Measurements from ENCODE around the gene MARCKSL1.

Gene MARCKSL1

DNA sequence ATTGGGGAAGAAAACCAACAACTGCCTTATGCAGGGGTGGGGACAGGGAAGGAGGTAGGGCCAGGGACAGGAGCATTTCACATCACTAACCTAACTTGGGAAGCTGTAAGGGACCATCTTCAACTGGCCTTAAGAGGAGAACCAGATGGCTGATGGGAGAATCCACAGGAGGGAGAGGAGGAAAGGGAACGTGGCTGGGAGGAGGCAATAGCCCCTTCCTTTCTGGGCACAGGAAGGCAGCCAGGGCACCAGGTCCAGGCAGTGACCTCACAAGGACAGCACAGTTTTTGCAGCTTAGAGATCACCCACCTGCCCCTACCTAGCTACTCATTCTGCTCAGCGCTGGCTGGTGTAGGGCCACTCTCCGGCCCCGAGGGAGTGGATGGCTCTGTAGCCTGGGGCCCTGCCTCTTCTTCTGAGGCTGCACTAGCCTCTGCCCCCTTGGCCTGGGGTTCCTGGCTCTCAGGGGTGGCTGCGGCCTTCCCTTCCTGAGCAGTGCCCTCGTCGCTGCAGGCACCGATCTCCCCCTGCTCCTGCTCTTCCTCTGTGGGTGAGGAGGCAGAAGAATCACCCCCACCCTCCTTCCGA is 1.7 kb downstream of the MARCKSL1 start:
- Histone ChIP-seq H3K9me3 (ENCODE audit: control extremely low read depth in 1 of 5, control insufficient read depth in 4 of 5, insufficient read depth in 2 of 5, low read depth in 1 of 5, low read length in 4 of 5) (no peaks in the 10 kb centered on the region), H3K27ac (ENCODE audit: insufficient read depth in 1 of 2, low read depth in 1 of 2, low read length in 2 of 2, poor library complexity in 1 of 2, severe bottlenecking in 2 of 2) (no peak overlapping the region), H3K4me3 (ENCODE audit: control insufficient read depth in 1 of 7, extremely low read depth in 1 of 7, insufficient read depth in 4 of 7, low read depth in 2 of 7, low read length in 6 of 7) (peak overlapping the region in 6 of 7 experiments; percentile 51 to 80 (median 66)), H3K36me3 (ENCODE audit: control insufficient read depth in 4 of 4, insufficient read depth in 4 of 4, low read length in 3 of 4) (peaks cover 9 to 46% (median 35%) of the 10 kb centered on the region in 4 experiments), H3K4me1 (ENCODE audit: control extremely low read depth in 1 of 4, control insufficient read depth in 4 of 4, insufficient read depth in 4 of 4, low read length in 3 of 4) (peaks cover 0 to 48% (median 45%) of the 10 kb centered on the region in 4 experiments), H3K27me3 (replicated peaks in 2 of 5; ENCODE audit: control insufficient read depth in 4 of 5, insufficient read depth in 5 of 5, low read length in 4 of 5) (peaks cover 0 to 3% (median 0%) of the 10 kb centered on the region in 5 experiments)
- DNase-seq, result no peak
- POLR2A ChIA-PET, result interaction anchor here (1.3 to 3.6 kb wide), 3 partner anchors 12 to 38 kb away, joined by 7 to 27 read pairs (median 13); partner anchors contain the start of genes FAM229A and TSSK3
- CTCF ChIA-PET, result interaction anchor here (1.7 to 2.2 kb wide), 2 partner anchors 38 to 118 kb away, joined by 3 to 16 read pairs; no protein-coding TSS in a partner anchor
- 62% methylated on average over 5 of the region's 9 CpGs for WGBS (ENCODE audit: insufficient coverage)

DNA sequence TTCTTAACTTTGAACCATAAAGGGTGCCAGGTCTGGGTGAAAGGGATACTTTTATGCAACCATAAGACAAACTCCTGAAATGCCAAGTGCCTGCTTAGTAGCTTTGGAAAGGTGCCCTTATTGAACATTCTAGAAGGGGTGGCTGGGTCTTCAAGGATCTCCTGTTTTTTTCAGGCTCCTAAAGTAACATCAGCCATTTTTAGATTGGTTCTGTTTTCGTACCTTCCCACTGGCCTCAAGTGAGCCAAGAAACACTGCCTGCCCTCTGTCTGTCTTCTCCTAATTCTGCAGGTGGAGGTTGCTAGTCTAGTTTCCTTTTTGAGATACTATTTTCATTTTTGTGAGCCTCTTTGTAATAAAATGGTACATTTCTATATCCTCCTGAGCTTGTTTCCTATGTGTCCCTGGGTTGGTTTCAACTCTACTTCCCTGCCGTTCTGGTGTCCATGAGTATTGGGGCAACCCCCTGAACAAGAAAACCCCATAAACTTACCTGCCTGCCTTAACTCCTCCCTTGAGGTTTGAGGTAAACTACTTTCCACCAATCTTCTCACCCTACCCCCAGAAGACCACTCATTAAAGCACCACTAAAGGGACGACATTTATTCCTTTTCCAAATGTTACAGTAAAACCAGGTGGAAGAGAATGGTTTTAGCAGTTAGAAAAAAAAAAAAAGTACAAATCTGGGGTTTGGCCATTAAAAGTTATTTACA is 2.6 kb downstream of the MARCKSL1 start:
- DNase-seq, result no peak
- Histone ChIP-seq H3K9me3 (ENCODE audit: control extremely low read depth in 1 of 5, control insufficient read depth in 4 of 5, insufficient read depth in 2 of 5, low read depth in 1 of 5, low read length in 4 of 5) (no peaks in the 10 kb centered on the region), H3K27ac (ENCODE audit: insufficient read depth in 1 of 2, low read depth in 1 of 2, low read length in 2 of 2, poor library complexity in 1 of 2, severe bottlenecking in 2 of 2) (no peak overlapping the region), H3K36me3 (ENCODE audit: control insufficient read depth in 4 of 4, insufficient read depth in 4 of 4, low read length in 3 of 4) (peaks cover 12 to 55% (median 43%) of the 10 kb centered on the region in 4 experiments), H3K4me3 (ENCODE audit: control insufficient read depth in 1 of 7, extremely low read depth in 1 of 7, insufficient read depth in 4 of 7, low read depth in 2 of 7, low read length in 6 of 7) (no peak overlapping the region), H3K27me3 (replicated peaks in 2 of 5; ENCODE audit: control insufficient read depth in 4 of 5, insufficient read depth in 5 of 5, low read length in 4 of 5) (peaks cover 0 to 3% (median 0%) of the 10 kb centered on the region in 5 experiments), H3K4me1 (ENCODE audit: control extremely low read depth in 1 of 4, control insufficient read depth in 4 of 4, insufficient read depth in 4 of 4, low read length in 3 of 4) (peaks cover 0 to 39% (median 36%) of the 10 kb centered on the region in 4 experiments)
- ChIA-PET CTCF (interaction anchor here (1.3 to 2.2 kb wide), 4 partner anchors 10 to 117 kb away, joined by 3 to 16 read pairs (median 6); no protein-coding TSS in a partner anchor), POLR2A (no interaction called here)
- 83% methylated on average over 1 of the region's 3 CpGs for WGBS (ENCODE audit: insufficient coverage)

DNA sequence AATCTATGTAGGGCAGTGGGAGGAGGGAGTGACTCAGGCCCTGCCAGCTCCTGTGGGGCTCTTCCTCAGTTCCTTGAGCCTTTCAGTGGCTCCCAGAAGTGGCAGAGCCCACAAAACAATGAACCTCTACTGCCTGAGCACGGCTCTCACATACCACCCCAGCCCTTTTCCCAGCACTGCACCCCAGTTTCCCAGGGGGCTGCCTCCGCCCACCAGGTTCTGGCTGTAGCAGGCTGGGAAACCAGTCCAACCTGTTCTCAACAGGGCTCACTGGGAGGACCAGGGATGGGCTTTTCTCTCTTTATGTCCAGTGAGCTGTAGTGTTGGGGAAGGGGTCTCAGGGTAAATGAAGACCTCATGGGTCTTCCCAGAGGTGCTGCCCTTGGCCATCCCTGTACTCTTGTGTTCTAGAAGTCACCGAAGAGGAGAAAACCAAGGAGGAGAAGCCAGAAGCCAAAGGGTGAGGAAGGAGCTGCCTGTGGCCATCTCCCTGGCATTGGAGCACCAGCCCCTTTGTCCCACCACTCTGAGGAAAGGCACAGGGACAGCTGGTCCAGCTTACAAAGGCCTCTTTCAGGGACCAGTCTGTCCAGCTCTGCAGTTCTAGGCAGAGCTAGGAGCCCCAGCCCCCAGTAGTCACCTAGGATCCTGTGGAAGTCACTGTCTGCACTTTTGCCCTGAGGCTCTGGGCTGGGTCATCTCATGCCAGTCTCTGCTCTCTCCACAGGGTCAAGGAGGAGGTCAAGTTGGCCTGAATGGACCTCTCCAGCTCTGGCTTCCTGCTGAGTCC is 3.5 kb downstream of the MARCKSL1 start:
- 100% methylated on average over 1 of the region's 3 CpGs for WGBS (ENCODE audit: insufficient coverage)
- DNase-seq, result no peak
- POLR2A ChIA-PET, result interaction anchor here (1.6 kb wide), 1 partner anchor 11 kb away, joined by 3 read pairs; no protein-coding TSS in a partner anchor
- H3K9me3 ChIP-seq (ENCODE audit: control extremely low read depth in 1 of 5, control insufficient read depth in 4 of 5, insufficient read depth in 2 of 5, low read depth in 1 of 5, low read length in 4 of 5), result no peaks in the 10 kb centered on the region
- H3K4me3 ChIP-seq (ENCODE audit: control insufficient read depth in 1 of 7, extremely low read depth in 1 of 7, insufficient read depth in 4 of 7, low read depth in 2 of 7, low read length in 6 of 7), result no peak overlapping the region
- peaks cover 0 to 30% (median 27%) of the 10 kb centered on the region in 4 experiments for H3K4me1 ChIP-seq (ENCODE audit: control extremely low read depth in 1 of 4, control insufficient read depth in 4 of 4, insufficient read depth in 4 of 4, low read length in 3 of 4)
- no peak overlapping the region for H3K27ac ChIP-seq (ENCODE audit: insufficient read depth in 1 of 2, low read depth in 1 of 2, low read length in 2 of 2, poor library complexity in 1 of 2, severe bottlenecking in 2 of 2)
- H3K36me3 ChIP-seq (ENCODE audit: control insufficient read depth in 4 of 4, insufficient read depth in 4 of 4, low read length in 3 of 4), result peaks cover 18 to 65% (median 51%) of the 10 kb centered on the region in 4 experiments
- peaks cover 0 to 3% (median 0%) of the 10 kb centered on the region in 5 experiments for H3K27me3 ChIP-seq (replicated peaks in 2 of 5; ENCODE audit: control insufficient read depth in 4 of 5, insufficient read depth in 5 of 5, low read length in 4 of 5)
- CTCF ChIA-PET, result interaction anchor here (0.8 to 2.2 kb wide), 8 partner anchors 9 to 117 kb away, joined by 3 to 16 read pairs (median 4); no protein-coding TSS in a partner anchor

DNA sequence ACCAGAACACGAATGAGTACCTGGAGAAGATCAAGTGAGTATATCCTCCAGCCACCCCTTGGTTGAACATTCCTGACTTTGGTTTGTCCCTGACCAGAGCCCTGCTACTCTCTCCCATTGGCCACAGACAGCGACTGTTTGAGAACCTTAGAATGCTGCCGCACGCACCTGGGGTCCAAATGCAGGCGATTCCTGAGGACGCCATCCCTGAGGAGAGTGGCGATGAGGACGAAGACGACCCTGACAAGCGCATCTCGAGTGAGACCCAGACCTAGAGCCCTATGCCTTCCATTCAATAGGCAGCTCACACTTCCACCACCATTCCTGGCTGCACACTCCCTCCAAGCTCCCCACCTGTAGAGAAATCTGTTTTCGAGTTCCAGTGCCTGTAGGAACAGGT is 4.5 kb downstream of the MARCKSL1 start:
- Histone ChIP-seq H3K4me3 (ENCODE audit: control insufficient read depth in 1 of 7, extremely low read depth in 1 of 7, insufficient read depth in 4 of 7, low read depth in 2 of 7, low read length in 6 of 7) (no peak overlapping the region), H3K27ac (ENCODE audit: insufficient read depth in 1 of 2, low read depth in 1 of 2, low read length in 2 of 2, poor library complexity in 1 of 2, severe bottlenecking in 2 of 2) (no peak overlapping the region), H3K4me1 (ENCODE audit: control extremely low read depth in 1 of 4, control insufficient read depth in 4 of 4, insufficient read depth in 4 of 4, low read length in 3 of 4) (peaks cover 0 to 21% (median 17%) of the 10 kb centered on the region in 4 experiments), H3K9me3 (ENCODE audit: control extremely low read depth in 1 of 5, control insufficient read depth in 4 of 5, insufficient read depth in 2 of 5, low read depth in 1 of 5, low read length in 4 of 5) (no peaks in the 10 kb centered on the region), H3K27me3 (replicated peaks in 2 of 5; ENCODE audit: control insufficient read depth in 4 of 5, insufficient read depth in 5 of 5, low read length in 4 of 5) (no peaks in the 10 kb centered on the region), H3K36me3 (ENCODE audit: control insufficient read depth in 4 of 4, insufficient read depth in 4 of 4, low read length in 3 of 4) (peaks cover 21 to 73% (median 59%) of the 10 kb centered on the region in 4 experiments)
- CTCF ChIA-PET, result interaction anchor here (0.8 to 1.6 kb wide), 8 partner anchors 10 to 116 kb away, joined by 3 to 8 read pairs (median 4); no protein-coding TSS in a partner anchor
- over 99% methylated on average over 11 of the region's 12 CpGs for WGBS (ENCODE audit: insufficient coverage)
- no peak for DNase-seq
- POLR2A ChIA-PET, result interaction anchor here (1.6 kb wide), 1 partner anchor 10 kb away, joined by 3 read pairs; no protein-coding TSS in a partner anchor

DNA sequence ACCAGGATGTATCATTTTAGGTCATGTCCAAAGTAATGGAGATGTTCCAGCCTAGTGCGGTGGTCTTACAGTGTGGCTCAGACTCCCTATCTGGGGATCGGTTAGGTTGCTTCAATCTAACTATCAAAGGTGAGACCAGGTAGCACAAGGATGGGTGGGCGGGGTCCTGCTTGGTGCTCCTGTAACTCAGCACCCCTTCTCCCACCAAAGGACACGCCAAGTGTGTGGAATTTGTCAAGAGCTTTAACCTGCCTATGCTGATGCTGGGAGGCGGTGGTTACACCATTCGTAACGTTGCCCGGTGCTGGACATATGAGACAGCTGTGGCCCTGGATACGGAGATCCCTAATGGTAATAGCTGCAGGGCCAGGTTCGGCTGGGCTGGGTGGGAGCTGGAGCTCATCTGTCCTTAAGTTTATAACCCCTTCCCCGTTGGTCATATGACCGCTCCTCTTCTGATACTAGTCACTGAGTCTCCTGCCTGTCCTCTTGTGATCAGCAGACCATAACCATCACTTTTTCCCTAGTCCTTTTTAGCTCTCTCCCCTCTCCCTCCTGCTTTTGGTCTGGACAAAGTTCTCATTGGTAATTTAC is 5.4 kb downstream of the MARCKSL1 start:
- CTCF ChIA-PET, result interaction anchor here (0.9 to 1.6 kb wide), 7 partner anchors 9 to 115 kb away, joined by 3 to 8 read pairs (median 4); no protein-coding TSS in a partner anchor

DNA sequence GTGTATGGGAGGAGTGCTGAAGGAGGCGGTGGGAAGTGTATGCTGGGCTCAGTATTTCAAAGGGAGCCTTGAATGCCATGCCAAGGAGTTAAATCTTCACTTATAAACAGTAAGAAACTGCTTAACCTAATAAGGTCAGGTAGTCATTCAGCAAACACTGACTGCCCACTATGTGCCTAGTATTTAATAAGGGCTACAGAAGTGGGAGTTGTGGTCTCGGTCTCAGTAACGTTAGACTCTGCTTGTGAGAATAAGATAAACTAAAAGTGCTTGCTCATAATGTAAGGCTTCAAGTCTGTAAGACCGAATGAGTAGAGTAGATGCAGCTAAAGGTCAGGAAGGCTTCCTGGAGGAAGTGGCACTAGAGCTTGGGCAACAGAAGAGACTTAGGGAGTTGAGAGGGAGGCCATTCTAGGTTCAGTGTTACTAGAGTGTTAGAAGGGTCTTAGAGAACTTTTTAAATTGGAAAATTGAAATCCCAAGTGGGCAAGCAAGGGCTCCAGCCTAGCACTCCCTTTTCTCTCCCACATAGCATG is 6.0 kb downstream of the MARCKSL1 start:
- no peak for DNase-seq
- H3K4me1 ChIP-seq (ENCODE audit: control extremely low read depth in 1 of 4, control insufficient read depth in 4 of 4, insufficient read depth in 4 of 4, low read length in 3 of 4), result peaks cover 0 to 11% (median 11%) of the 10 kb centered on the region in 4 experiments
- 96% methylated on average over 3 of the region's 4 CpGs for WGBS (ENCODE audit: insufficient coverage)
- H3K36me3 ChIP-seq (ENCODE audit: control insufficient read depth in 4 of 4, insufficient read depth in 4 of 4, low read length in 3 of 4), result peaks cover 21 to 85% (median 67%) of the 10 kb centered on the region in 4 experiments
- no peak overlapping the region for H3K27ac ChIP-seq (ENCODE audit: insufficient read depth in 1 of 2, low read depth in 1 of 2, low read length in 2 of 2, poor library complexity in 1 of 2, severe bottlenecking in 2 of 2)
- H3K9me3 ChIP-seq (ENCODE audit: control extremely low read depth in 1 of 5, control insufficient read depth in 4 of 5, insufficient read depth in 2 of 5, low read depth in 1 of 5, low read length in 4 of 5), result no peaks in the 10 kb centered on the region
- ChIA-PET CTCF (interaction anchor here (1.1 to 1.3 kb wide), 2 partner anchors 30 to 81 kb away, joined by 4 read pairs; no protein-coding TSS in a partner anchor), POLR2A (no interaction called here)
- no peaks in the 10 kb centered on the region for H3K27me3 ChIP-seq (replicated peaks in 2 of 5; ENCODE audit: control insufficient read depth in 4 of 5, insufficient read depth in 5 of 5, low read length in 4 of 5)
- no peak overlapping the region for H3K4me3 ChIP-seq (ENCODE audit: control insufficient read depth in 1 of 7, extremely low read depth in 1 of 7, insufficient read depth in 4 of 7, low read depth in 2 of 7, low read length in 6 of 7)

More for the DNA sequence above, 5.4 kb downstream of the MARCKSL1 start:
- POLR2A ChIA-PET, result no interaction called here
- Histone ChIP-seq H3K4me3 (ENCODE audit: control insufficient read depth in 1 of 7, extremely low read depth in 1 of 7, insufficient read depth in 4 of 7, low read depth in 2 of 7, low read length in 6 of 7) (no peak overlapping the region), H3K27ac (ENCODE audit: insufficient read depth in 1 of 2, low read depth in 1 of 2, low read length in 2 of 2, poor library complexity in 1 of 2, severe bottlenecking in 2 of 2) (no peak overlapping the region), H3K27me3 (replicated peaks in 2 of 5; ENCODE audit: control insufficient read depth in 4 of 5, insufficient read depth in 5 of 5, low read length in 4 of 5) (no peaks in the 10 kb centered on the region), H3K9me3 (ENCODE audit: control extremely low read depth in 1 of 5, control insufficient read depth in 4 of 5, insufficient read depth in 2 of 5, low read depth in 1 of 5, low read length in 4 of 5) (no peaks in the 10 kb centered on the region), H3K36me3 (ENCODE audit: control insufficient read depth in 4 of 4, insufficient read depth in 4 of 4, low read length in 3 of 4) (peaks cover 21 to 79% (median 62%) of the 10 kb centered on the region in 4 experiments), H3K4me1 (ENCODE audit: control extremely low read depth in 1 of 4, control insufficient read depth in 4 of 4, insufficient read depth in 4 of 4, low read length in 3 of 4) (peaks cover 0 to 15% (median 12%) of the 10 kb centered on the region in 4 experiments)
- WGBS (ENCODE audit: insufficient coverage), result 98% methylated on average over 12 of the region's 12 CpGs
- no peak for DNase-seq

Measured in common myeloid progenitor, CD34-positive (primary cell).